ENCODE measurements around the gene DDX39B.
"Not testable (repeated sequence)": the region's sequence is repeated elsewhere in the genome, so short reads cannot be mapped to it uniquely, and the experiment has no call there.

DDX39B gene

GRCh38 chr6:31495580-31495979, 46.2 kb downstream of the DDX39B start:
- Histone ChIP-seq H3K36me3 (ENCODE audit: low read depth) (no peaks in the 10 kb centered on the region), H3K4me1 (ENCODE audit: insufficient read depth, poor library complexity, severe bottlenecking) (peaks cover 15% of the 10 kb centered on the region), H3K9me3 (ENCODE audit: severe bottlenecking) (no peaks in the 10 kb centered on the region), H3K27ac (ENCODE audit: poor library complexity, severe bottlenecking) (peak overlapping the region; percentile 56), H3K27me3 (ENCODE audit: insufficient read depth, poor library complexity, severe bottlenecking) (no peaks in the 10 kb centered on the region), H3K4me3 (ENCODE audit: severe bottlenecking) (no peak overlapping the region)
- no peak for TF ChIP-seq CTCF (IDR thresholded peaks at IDR 0.05; ENCODE audit: poor library complexity, severe bottlenecking)
- DNase-seq (ENCODE audit: low spot score): no peak
- ATAC-seq (ENCODE audit: low read depth): peak; percentile 21

- H3K36me3 ChIP-seq (ENCODE audit: low read depth): no peaks in the 10 kb centered on the region
- TF ChIP-seq CTCF (IDR thresholded peaks at IDR 0.05; ENCODE audit: poor library complexity, severe bottlenecking): peak; percentile 91
- no peaks in the 10 kb centered on the region for H3K9me3 ChIP-seq (ENCODE audit: severe bottlenecking)
- peak overlapping the region; percentile 51 for H3K4me3 ChIP-seq (ENCODE audit: severe bottlenecking)
- ATAC-seq (ENCODE audit: low read depth): peak; percentile 64
- no peak for DNase-seq (ENCODE audit: low spot score)
- H3K4me1 ChIP-seq (ENCODE audit: insufficient read depth, poor library complexity, severe bottlenecking): peaks cover 15% of the 10 kb centered on the region
- no peaks in the 10 kb centered on the region for H3K27me3 ChIP-seq (ENCODE audit: insufficient read depth, poor library complexity, severe bottlenecking)
- H3K27ac ChIP-seq (ENCODE audit: poor library complexity, severe bottlenecking): peak overlapping the region; percentile 56
Measured at GRCh38 chr6:31493875-31494694, 47.7 kb downstream of the DDX39B start.

- peak overlapping the region; percentile 51 for H3K4me3 ChIP-seq (ENCODE audit: severe bottlenecking)
- H3K27ac ChIP-seq (ENCODE audit: poor library complexity, severe bottlenecking); H3K36me3 ChIP-seq (ENCODE audit: low read depth): not testable (repeated sequence)
Measured at GRCh38 chr6:31493550-31493874, 48.3 kb downstream of the DDX39B start.

GRCh38 chr6:31490115-31490873, 51.5 kb downstream of the DDX39B start:
- Histone ChIP-seq H3K4me1 (ENCODE audit: insufficient read depth, poor library complexity, severe bottlenecking) (peaks cover 8% of the 10 kb centered on the region), H3K36me3 (ENCODE audit: low read depth) (no peaks in the 10 kb centered on the region), H3K9me3 (ENCODE audit: severe bottlenecking) (no peaks in the 10 kb centered on the region), H3K27ac (ENCODE audit: poor library complexity, severe bottlenecking) (no peak overlapping the region), H3K4me3 (ENCODE audit: severe bottlenecking) (no peak overlapping the region), H3K27me3 (ENCODE audit: insufficient read depth, poor library complexity, severe bottlenecking) (no peaks in the 10 kb centered on the region)
- no peak for ATAC-seq (ENCODE audit: low read depth)
- TF ChIP-seq CTCF (IDR thresholded peaks at IDR 0.05; ENCODE audit: poor library complexity, severe bottlenecking): no peak
- no peak for DNase-seq (ENCODE audit: low spot score)

More at GRCh38 chr6:31493550-31493874, 48.3 kb downstream of the DDX39B start:
- ATAC-seq (ENCODE audit: low read depth); H3K27me3 ChIP-seq (ENCODE audit: insufficient read depth, poor library complexity, severe bottlenecking); H3K9me3 ChIP-seq (ENCODE audit: severe bottlenecking); DNase-seq (ENCODE audit: low spot score): not testable (repeated sequence)
- H3K4me1 ChIP-seq (ENCODE audit: insufficient read depth, poor library complexity, severe bottlenecking): peaks cover 15% of the 10 kb centered on the region

- Histone ChIP-seq H3K4me3 (ENCODE audit: severe bottlenecking) (no peak overlapping the region), H3K27me3 (ENCODE audit: insufficient read depth, poor library complexity, severe bottlenecking) (no peaks in the 10 kb centered on the region), H3K9me3 (ENCODE audit: severe bottlenecking) (no peaks in the 10 kb centered on the region), H3K36me3 (ENCODE audit: low read depth) (no peaks in the 10 kb centered on the region), H3K27ac (ENCODE audit: poor library complexity, severe bottlenecking) (no peak overlapping the region), H3K4me1 (ENCODE audit: insufficient read depth, poor library complexity, severe bottlenecking) (peaks cover 8% of the 10 kb centered on the region)
- DNase-seq (ENCODE audit: low spot score) (no peak), ATAC-seq (ENCODE audit: low read depth) (no peak)
- TF ChIP-seq CTCF (IDR thresholded peaks at IDR 0.05; ENCODE audit: poor library complexity, severe bottlenecking): no peak
Measured at GRCh38 chr6:31489086-31489485, 52.7 kb downstream of the DDX39B start.

- H3K4me1 ChIP-seq (ENCODE audit: insufficient read depth, poor library complexity, severe bottlenecking); H3K27me3 ChIP-seq (ENCODE audit: insufficient read depth, poor library complexity, severe bottlenecking); H3K36me3 ChIP-seq (ENCODE audit: low read depth); H3K27ac ChIP-seq (ENCODE audit: poor library complexity, severe bottlenecking); DNase-seq (ENCODE audit: low spot score); H3K4me3 ChIP-seq (ENCODE audit: severe bottlenecking); H3K9me3 ChIP-seq (ENCODE audit: severe bottlenecking): not testable (repeated sequence)
- ATAC-seq (ENCODE audit: low read depth): peak; percentile 60
Measured at GRCh38 chr6:31487674-31488073, 54.1 kb downstream of the DDX39B start.

GRCh38 chr6:31486065-31486837, 55.6 kb downstream of the DDX39B start:
- not testable (repeated sequence) for DNase-seq (ENCODE audit: low spot score); H3K27me3 ChIP-seq (ENCODE audit: insufficient read depth, poor library complexity, severe bottlenecking); H3K4me1 ChIP-seq (ENCODE audit: insufficient read depth, poor library complexity, severe bottlenecking); H3K27ac ChIP-seq (ENCODE audit: poor library complexity, severe bottlenecking); H3K4me3 ChIP-seq (ENCODE audit: severe bottlenecking); H3K36me3 ChIP-seq (ENCODE audit: low read depth); H3K9me3 ChIP-seq (ENCODE audit: severe bottlenecking)
- ATAC-seq (ENCODE audit: low read depth): peak; percentile 50; the same call in 1 of the 3 replicates

Data from RWPE2 (cell line).